ENCODE measurements around the gene SLX4IP.
"Not testable (repeated sequence)": the region's sequence is repeated elsewhere in the genome, so short reads cannot be mapped to it uniquely, and the experiment has no call there.

Gene SLX4IP

DNA sequence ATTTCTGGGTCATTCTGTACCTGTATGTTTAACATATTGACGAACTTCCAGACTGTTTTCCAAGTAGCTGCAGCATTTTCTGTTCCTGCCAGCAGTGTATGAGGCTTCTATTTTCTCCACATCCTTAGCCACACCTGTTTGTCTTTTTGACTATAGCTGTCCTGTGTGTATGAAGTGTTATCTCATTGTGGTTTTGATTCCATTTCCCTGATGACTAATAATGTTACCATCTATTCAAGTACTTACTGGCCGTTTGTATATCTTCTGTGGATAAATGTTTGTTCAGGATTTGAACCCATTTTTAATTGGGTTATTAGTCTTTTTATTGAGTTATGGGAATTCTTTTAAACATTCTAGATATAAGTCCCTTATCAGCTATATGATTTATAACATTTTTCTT, 143.5 kb downstream of the SLX4IP start:
- Histone ChIP-seq H3K9me3 (ENCODE audit: low read depth, low read length) (no peaks in the 10 kb centered on the region), H3K36me3 (ENCODE audit: insufficient read depth, low read length) (no peaks in the 10 kb centered on the region), H3K27ac (no peak overlapping the region), H3K9ac (ENCODE audit: insufficient read length) (no peak overlapping the region), H3K4me3 (no peak overlapping the region)
- TF ChIP-seq FOXP2 (optimal IDR thresholded peaks at IDR 0.05; ENCODE audit: control extremely low read depth, extremely low read length, insufficient read depth), result no peak
- TF ChIP-seq EZH2 (IDR thresholded peaks at IDR 0.05), result no peak
- no peak for TF ChIP-seq POLR2AphosphoS5 (IDR thresholded peaks at IDR 0.05; ENCODE audit: borderline replicate concordance, low read depth, low read length)
- no peak for DNase-seq (ENCODE audit: low read depth, low spot score)

DNA sequence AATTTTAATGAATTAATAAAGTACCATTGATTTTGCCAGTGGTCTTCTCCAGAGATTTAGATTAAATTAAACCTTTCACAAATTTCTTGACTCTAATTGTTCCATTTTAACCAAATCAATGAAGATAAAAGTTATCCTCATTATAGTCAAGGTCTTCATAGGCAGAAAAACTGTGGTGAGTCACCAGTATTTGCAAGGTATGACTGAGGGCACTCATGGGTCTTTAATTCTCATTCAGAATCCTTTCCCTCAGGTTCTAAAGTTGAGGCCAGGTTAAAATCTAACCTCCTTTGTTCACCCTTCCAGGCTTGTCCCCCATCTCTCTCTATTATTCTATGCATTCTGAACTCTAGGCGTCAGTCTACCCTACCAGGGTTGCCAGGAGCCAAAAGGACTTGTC, 144.8 kb downstream of the SLX4IP start:
- Histone ChIP-seq H3K36me3 (ENCODE audit: insufficient read depth, low read length) (no peaks in the 10 kb centered on the region), H3K9ac (ENCODE audit: insufficient read length) (no peak overlapping the region), H3K27ac (no peak overlapping the region), H3K9me3 (ENCODE audit: low read depth, low read length) (no peaks in the 10 kb centered on the region), H3K4me3 (no peak overlapping the region)
- TF ChIP-seq EZH2 (IDR thresholded peaks at IDR 0.05) (no peak), POLR2AphosphoS5 (IDR thresholded peaks at IDR 0.05; ENCODE audit: borderline replicate concordance, low read depth, low read length) (no peak), FOXP2 (optimal IDR thresholded peaks at IDR 0.05; ENCODE audit: control extremely low read depth, extremely low read length, insufficient read depth) (no peak)
- no peak for DNase-seq (ENCODE audit: low read depth, low spot score)

DNA sequence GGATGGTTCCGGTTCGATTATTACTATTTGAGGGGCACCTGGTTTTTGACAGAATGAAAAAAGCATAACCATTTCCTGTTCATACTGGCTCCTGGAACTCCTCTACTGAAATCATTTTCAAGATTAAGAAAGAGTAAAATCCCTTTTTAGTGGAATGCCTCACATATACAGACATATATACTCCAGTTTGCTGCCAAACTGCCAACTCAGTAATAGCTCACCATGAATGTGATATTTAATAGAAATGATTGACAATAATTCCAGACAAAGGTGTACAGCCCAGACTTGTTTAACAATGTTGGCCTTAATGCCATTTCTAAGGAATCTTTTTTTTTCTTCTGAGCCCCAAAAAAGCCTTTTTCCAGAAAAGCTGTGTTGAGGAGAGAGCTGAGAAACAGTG, 145.6 kb downstream of the SLX4IP start:
- TF ChIP-seq POLR2AphosphoS5 (IDR thresholded peaks at IDR 0.05; ENCODE audit: borderline replicate concordance, low read depth, low read length) (no peak), EZH2 (IDR thresholded peaks at IDR 0.05) (no peak), FOXP2 (optimal IDR thresholded peaks at IDR 0.05; ENCODE audit: control extremely low read depth, extremely low read length, insufficient read depth) (no peak)
- Histone ChIP-seq H3K9ac (ENCODE audit: insufficient read length) (no peak overlapping the region), H3K27ac (no peak overlapping the region), H3K4me3 (no peak overlapping the region), H3K36me3 (ENCODE audit: insufficient read depth, low read length) (no peaks in the 10 kb centered on the region), H3K9me3 (ENCODE audit: low read depth, low read length) (no peaks in the 10 kb centered on the region)
- DNase-seq (ENCODE audit: low read depth, low spot score), result no peak

DNA sequence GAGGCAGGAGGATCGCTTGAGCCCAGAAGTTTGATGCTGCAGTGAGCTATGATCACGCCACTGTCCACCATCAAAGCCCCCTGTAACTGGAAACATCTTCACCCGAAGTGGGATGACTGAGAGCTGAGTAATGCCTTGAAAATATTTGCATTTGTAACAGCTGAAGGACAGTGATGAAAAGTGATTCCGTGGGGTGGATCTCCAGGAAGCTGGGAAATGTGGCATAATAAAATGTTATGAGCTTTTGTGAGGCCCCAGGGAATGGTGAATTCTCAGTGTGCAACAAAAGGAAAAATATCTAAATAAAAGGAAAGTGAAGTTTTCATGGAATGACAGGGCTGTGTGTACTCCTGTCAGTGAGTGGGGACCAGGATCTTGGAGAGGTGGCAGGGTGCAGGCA, 146.7 kb downstream of the SLX4IP start:
- Histone ChIP-seq H3K9ac (ENCODE audit: insufficient read length) (no peak overlapping the region), H3K27ac (no peak overlapping the region), H3K9me3 (ENCODE audit: low read depth, low read length) (no peaks in the 10 kb centered on the region), H3K36me3 (ENCODE audit: insufficient read depth, low read length) (no peaks in the 10 kb centered on the region), H3K4me3 (no peak overlapping the region)
- no peak for TF ChIP-seq FOXP2 (optimal IDR thresholded peaks at IDR 0.05; ENCODE audit: control extremely low read depth, extremely low read length, insufficient read depth)
- DNase-seq (ENCODE audit: low read depth, low spot score), result peak; percentile 62

- no peaks in the 10 kb centered on the region for H3K36me3 ChIP-seq (ENCODE audit: insufficient read depth, low read length)
- no peak overlapping the region for H3K9ac ChIP-seq (ENCODE audit: insufficient read length)
- H3K27ac ChIP-seq, result no peak overlapping the region
- DNase-seq (ENCODE audit: low read depth, low spot score), result no peak
- no peak overlapping the region for H3K4me3 ChIP-seq
- no peaks in the 10 kb centered on the region for H3K9me3 ChIP-seq (ENCODE audit: low read depth, low read length)
- TF ChIP-seq EZH2 (IDR thresholded peaks at IDR 0.05) (no peak), POLR2AphosphoS5 (IDR thresholded peaks at IDR 0.05; ENCODE audit: borderline replicate concordance, low read depth, low read length) (no peak), FOXP2 (optimal IDR thresholded peaks at IDR 0.05; ENCODE audit: control extremely low read depth, extremely low read length, insufficient read depth) (no peak)
Measured at GRCh38 chr20:10584371-10584770, 149.3 kb downstream of the SLX4IP start.

- no peak for TF ChIP-seq POLR2AphosphoS5 (IDR thresholded peaks at IDR 0.05; ENCODE audit: borderline replicate concordance, low read depth, low read length)
- TF ChIP-seq EZH2 (IDR thresholded peaks at IDR 0.05), result no peak
- TF ChIP-seq FOXP2 (optimal IDR thresholded peaks at IDR 0.05; ENCODE audit: control extremely low read depth, extremely low read length, insufficient read depth), result no peak
- no peak overlapping the region for H3K4me3 ChIP-seq
- H3K36me3 ChIP-seq (ENCODE audit: insufficient read depth, low read length), result no peaks in the 10 kb centered on the region
- no peak overlapping the region for H3K27ac ChIP-seq
- no peak overlapping the region for H3K9ac ChIP-seq (ENCODE audit: insufficient read length)
- no peak for DNase-seq (ENCODE audit: low read depth, low spot score)
- H3K9me3 ChIP-seq (ENCODE audit: low read depth, low read length), result no peaks in the 10 kb centered on the region
Measured at GRCh38 chr20:10585308-10585707, 150.2 kb downstream of the SLX4IP start.

DNA sequence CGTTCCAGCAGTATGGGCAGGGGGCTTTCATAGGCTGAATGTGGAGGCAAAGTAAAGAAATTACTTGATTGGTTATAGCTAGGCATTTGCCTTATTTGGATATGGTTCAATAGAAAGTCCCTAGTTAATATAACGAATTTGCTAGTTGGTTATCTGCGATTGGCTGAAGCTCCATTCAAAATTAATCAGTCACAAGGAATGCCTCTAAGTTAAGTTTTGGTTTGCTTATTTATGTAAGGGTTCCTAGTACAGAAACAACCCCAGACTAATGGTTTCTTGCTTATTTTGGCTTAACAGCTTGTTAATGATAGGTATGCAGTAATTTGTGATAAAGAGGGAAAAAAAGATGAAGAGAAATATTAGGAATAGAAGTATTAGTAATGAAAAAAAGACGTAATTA, 151.2 kb downstream of the SLX4IP start:
- Histone ChIP-seq H3K9ac (ENCODE audit: insufficient read length) (no peak overlapping the region), H3K4me3 (no peak overlapping the region), H3K36me3 (ENCODE audit: insufficient read depth, low read length) (no peaks in the 10 kb centered on the region), H3K9me3 (ENCODE audit: low read depth, low read length) (no peaks in the 10 kb centered on the region), H3K27ac (no peak overlapping the region)
- TF ChIP-seq POLR2AphosphoS5 (IDR thresholded peaks at IDR 0.05; ENCODE audit: borderline replicate concordance, low read depth, low read length), result no peak
- TF ChIP-seq FOXP2 (optimal IDR thresholded peaks at IDR 0.05; ENCODE audit: control extremely low read depth, extremely low read length, insufficient read depth), result no peak
- TF ChIP-seq EZH2 (IDR thresholded peaks at IDR 0.05), result no peak
- no peak for DNase-seq (ENCODE audit: low read depth, low spot score)

- H3K9me3 ChIP-seq (ENCODE audit: low read depth, low read length); H3K36me3 ChIP-seq (ENCODE audit: insufficient read depth, low read length); H3K27ac ChIP-seq; DNase-seq (ENCODE audit: low read depth, low spot score); H3K9ac ChIP-seq (ENCODE audit: insufficient read length); H3K4me3 ChIP-seq: not testable (repeated sequence)
Measured at GRCh38 chr20:10590446-10590845, 155.3 kb downstream of the SLX4IP start.

DNA sequence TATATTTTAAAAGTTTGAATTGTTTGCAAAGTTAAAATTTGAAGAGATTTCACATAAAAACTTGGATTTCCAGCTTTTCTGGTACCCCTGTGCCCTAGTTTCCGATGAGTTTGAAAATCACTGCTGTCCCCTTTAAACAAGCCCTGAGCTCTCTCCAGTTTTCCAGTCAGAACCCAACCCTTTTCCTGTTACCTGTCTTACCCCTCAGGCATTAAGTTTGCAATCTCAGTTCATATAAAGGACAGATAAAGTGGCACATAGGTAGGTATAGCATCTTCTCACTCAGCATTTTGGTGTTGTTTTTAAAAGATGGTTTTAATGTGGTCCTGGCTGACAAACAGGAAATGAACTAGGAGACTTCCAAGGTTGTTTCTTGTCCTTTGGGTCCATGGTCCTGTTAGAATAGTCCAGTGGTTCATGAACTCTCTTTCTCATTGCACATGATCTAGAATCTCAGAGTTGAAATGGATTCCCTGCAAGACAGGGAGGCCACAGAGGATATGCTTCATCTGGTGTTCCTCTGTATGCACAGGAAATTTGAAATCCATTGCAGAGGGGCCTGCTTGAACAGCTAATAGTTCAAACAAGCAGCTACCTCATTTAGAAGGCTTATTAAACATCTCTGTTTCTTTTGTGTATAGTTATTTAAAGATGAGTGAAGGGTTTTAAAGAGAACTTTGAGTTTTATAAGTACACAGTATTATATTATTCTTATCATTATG, 156.0 kb downstream of the SLX4IP start:
- Histone ChIP-seq H3K4me3 (no peak overlapping the region), H3K9me3 (ENCODE audit: low read depth, low read length) (no peaks in the 10 kb centered on the region), H3K27ac (no peak overlapping the region), H3K9ac (ENCODE audit: insufficient read length) (no peak overlapping the region), H3K36me3 (ENCODE audit: insufficient read depth, low read length) (no peaks in the 10 kb centered on the region)
- TF ChIP-seq POLR2AphosphoS5 (IDR thresholded peaks at IDR 0.05; ENCODE audit: borderline replicate concordance, low read depth, low read length), result no peak
- no peak for TF ChIP-seq FOXP2 (optimal IDR thresholded peaks at IDR 0.05; ENCODE audit: control extremely low read depth, extremely low read length, insufficient read depth)
- no peak for TF ChIP-seq EZH2 (IDR thresholded peaks at IDR 0.05)
- DNase-seq (ENCODE audit: low read depth, low spot score), result no peak

Measured in SK-N-MC (cell line).